Adrenal gland (tissue), 12 donors: ENCODE results near the gene SETD3. TPM values are rescaled to one million over a fixed set of nuclear protein-coding genes. Genes with fewer than 3 reads are reported as not detected.

Experiments
- DNase-seq, 7 donors: peaks; one replicate each; pipeline ENCODE4 v3.0.0-alpha.2; 2019 to 2020
- H3K27ac ChIP-seq, 5 donors: fragments of 200-600 bp; sonication (generic) in 4 of 5; 1 replicate in 3 of 5; 2 replicates in 2 of 5; pipeline versions ENCODE4 v1.5.1 to v1.8.0; 2016 to 2020; ENCODE audit warnings: mild to moderate bottlenecking in 1 of 5
- H3K27me3 ChIP-seq: fragments of 200-600 bp; 2 replicates; pipeline ENCODE4 v1.8.0; 2021
- H3K36me3 ChIP-seq, 2 donors: fragments of 200-600 bp; replicated peaks in 1 of 2; 1 replicate in 1 of 2; 2 replicates in 1 of 2; pipeline versions ENCODE4 v1.5.1 to v1.8.0; 2018 to 2022
- H3K4me1 ChIP-seq, 2 donors: fragments of 200-600 bp; replicated peaks in 1 of 2; 1 replicate in 1 of 2; 2 replicates in 1 of 2; pipeline versions ENCODE4 v1.5.1 to v1.8.0; 2018 to 2021
- H3K4me3 ChIP-seq, 4 donors: fragments of 200-600 bp; sonication (generic) in 3 of 4; one replicate each; pipeline ENCODE4 v1.5.1; 2016 to 2018
- H3K9me3 ChIP-seq, 3 donors: fragments of 200-600 bp; sonication (generic) in 1 of 3; replicated peaks in 1 of 3; 1 replicate in 2 of 3; 2 replicates in 1 of 3; pipeline versions ENCODE4 v1.5.1 to v1.8.0; 2016 to 2021
- POLR2A ChIP-seq, 2 donors: fragments of 450-650 bp; IDR thresholded peaks; one replicate each; pipeline ENCODE4 v1.6.1; 2017; ENCODE audit warnings: antibody characterized with exemption in 2 of 2, mild to moderate bottlenecking in 2 of 2, moderate library complexity in 1 of 2
- WGBS, 4 donors: extraction: QIAGEN DNeasy Blood & Tissue Kit in 2 of 4; methylation state at CpG; one replicate each; pipeline versions ENCODE4 v1.1.5 to v1.1.7; 2013 to 2017; 5-methylcytosine and 5-hydroxymethylcytosine counted together
- intact Hi-C, 2 donors: fragments of 100-400 bp; cut with DNase I; formaldehyde crosslinking; loops; one replicate each; pipeline versions ENCODE4 v1.14.1 to v1.15.0; 2022 to 2023
- polyA plus RNA-seq, 3 donors: library from polyadenylated mRNA; stranded (reverse); fragments of 200-250 nt in 2 of 3; fragments of 350-450 nt in 1 of 3; fragmentation: Illumina TruSeq in 1 of 3; extraction: RNeasy Lipid Tissue Mini Kit (QIAGEN cat#74804) in 1 of 3; gene quantifications; one replicate each; pipeline ENCODE4 v1.2.3, GENCODE V29; 2013 to 2014
- total RNA-seq, 9 donors: library from RNA; depleted of rRNA in 4 of 9; stranded (reverse); fragments of >200 nt in 4 of 9; fragments of 120-200 nt in 1 of 9; fragmentation: NEBNext Ultra II Directional in 1 of 9; extraction: Animal tissue kit (Norgen Biotek cat#: 25700) in 1 of 9; gene quantifications; one replicate each; pipeline versions ENCODE4 v1.1.0 to v1.2.4, GENCODE V29; 2013 to 2023
- TF ChIP-seq, protein P1 (sequence below), 6 experiments: fragments of 450-650 bp in 4 of 6; fragments of 200-600 bp in 2 of 6; sonication (generic) in 1 of 6; IDR thresholded peaks; 1 replicate in 5 of 6; 2 replicates in 1 of 6; pipeline versions ENCODE4 v1.5.1 to v1.8.0; 2016 to 2021; ENCODE audit warnings: antibody characterized with exemption in 6 of 6, mild to moderate bottlenecking in 2 of 6, moderate library complexity in 1 of 6
- donor health status: healthy with polysubstance abuse.
- donor health status: Bipolar disorder and iron deficiency.
- donor health status: DM: yes; HTN: yes; CAD: no.
- donor health status: DM: no; HTN: no; CAD: no.
- donor health status: DM: no; HTN: no; CAD: no.
- donor health status: DM: yes; HTN: yes; CAD: no.

The SETD3 gene
- total and polyA plus RNA-seq, 12 donors, result 23.1 to 58.6 (median 44.3) TPM

DNA sequence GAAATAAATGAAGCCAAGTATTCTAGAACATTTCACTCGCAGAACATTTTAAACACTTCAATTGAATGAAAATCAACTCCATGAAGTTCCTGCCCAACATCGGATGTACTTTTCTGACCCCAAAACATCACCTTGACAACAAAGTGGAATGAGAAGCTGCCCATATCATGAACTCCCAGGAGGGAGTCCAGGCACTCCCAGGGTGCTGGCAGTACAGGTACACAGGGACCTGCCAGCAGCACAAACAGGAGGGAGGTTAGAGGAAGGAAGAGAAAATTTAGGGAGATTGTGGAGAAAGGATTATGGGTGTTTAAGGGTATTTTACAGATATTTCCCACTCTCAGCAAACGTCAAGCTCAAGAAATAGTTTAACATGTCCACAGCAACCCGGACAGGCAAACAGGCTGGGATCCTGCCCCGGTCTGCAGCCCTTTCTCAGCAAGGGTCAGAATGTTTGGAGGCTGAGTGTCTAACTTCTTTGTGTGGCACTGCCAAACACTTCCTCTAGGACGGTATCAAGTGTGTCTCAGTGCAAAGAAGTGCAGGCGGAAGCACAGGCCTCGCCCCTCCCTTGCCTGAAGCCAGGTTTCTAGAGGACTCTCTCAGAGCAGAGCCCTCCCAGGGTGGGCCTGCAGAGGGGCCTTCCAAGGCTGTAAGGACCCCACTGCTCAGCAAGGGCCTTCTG, 72.2 kb downstream of the SETD3 start:
- no peaks in the 10 kb centered on the region for H3K4me1 ChIP-seq
- DNase-seq, result no peak
- intact Hi-C loops, result no loop called here
- H3K36me3 ChIP-seq, result peaks cover 0 to 36% of the 10 kb centered on the region in 2 donors
- no peak overlapping the region for H3K27ac ChIP-seq
- H3K9me3 ChIP-seq, result no peaks in the 10 kb centered on the region
- no peaks in the 10 kb centered on the region for H3K27me3 ChIP-seq
- 91 to 96% (median 92%) methylated on average over 3 to 8 of the region's 8 CpGs for WGBS, 4 donors
- H3K4me3 ChIP-seq, result no peak overlapping the region
- TF ChIP-seq POLR2A (IDR thresholded peaks at IDR 0.05), result no peak
- TF ChIP-seq, protein P1, sequence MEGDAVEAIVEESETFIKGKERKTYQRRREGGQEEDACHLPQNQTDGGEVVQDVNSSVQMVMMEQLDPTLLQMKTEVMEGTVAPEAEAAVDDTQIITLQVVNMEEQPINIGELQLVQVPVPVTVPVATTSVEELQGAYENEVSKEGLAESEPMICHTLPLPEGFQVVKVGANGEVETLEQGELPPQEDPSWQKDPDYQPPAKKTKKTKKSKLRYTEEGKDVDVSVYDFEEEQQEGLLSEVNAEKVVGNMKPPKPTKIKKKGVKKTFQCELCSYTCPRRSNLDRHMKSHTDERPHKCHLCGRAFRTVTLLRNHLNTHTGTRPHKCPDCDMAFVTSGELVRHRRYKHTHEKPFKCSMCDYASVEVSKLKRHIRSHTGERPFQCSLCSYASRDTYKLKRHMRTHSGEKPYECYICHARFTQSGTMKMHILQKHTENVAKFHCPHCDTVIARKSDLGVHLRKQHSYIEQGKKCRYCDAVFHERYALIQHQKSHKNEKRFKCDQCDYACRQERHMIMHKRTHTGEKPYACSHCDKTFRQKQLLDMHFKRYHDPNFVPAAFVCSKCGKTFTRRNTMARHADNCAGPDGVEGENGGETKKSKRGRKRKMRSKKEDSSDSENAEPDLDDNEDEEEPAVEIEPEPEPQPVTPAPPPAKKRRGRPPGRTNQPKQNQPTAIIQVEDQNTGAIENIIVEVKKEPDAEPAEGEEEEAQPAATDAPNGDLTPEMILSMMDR (IDR thresholded peaks at IDR 0.05), result no peak

- TF ChIP-seq, protein P1 (IDR thresholded peaks at IDR 0.05), result no peak
- TF ChIP-seq POLR2A (IDR thresholded peaks at IDR 0.05), result no peak
- Histone ChIP-seq H3K27me3 (no peaks in the 10 kb centered on the region), H3K36me3 (peaks cover 0 to 34% of the 10 kb centered on the region in 2 donors), H3K4me3 (no peak overlapping the region), H3K4me1 (no peaks in the 10 kb centered on the region), H3K27ac (no peak overlapping the region), H3K9me3 (no peaks in the 10 kb centered on the region)
- no peak for DNase-seq
- 87 to 97% (median 92%) methylated on average over 11 of the region's 11 CpGs for WGBS, 4 donors
- intact Hi-C loops, result no loop called here
Observed at GRCh38 chr14:99407416-99407815, 73.2 kb downstream of the SETD3 start.

DNA sequence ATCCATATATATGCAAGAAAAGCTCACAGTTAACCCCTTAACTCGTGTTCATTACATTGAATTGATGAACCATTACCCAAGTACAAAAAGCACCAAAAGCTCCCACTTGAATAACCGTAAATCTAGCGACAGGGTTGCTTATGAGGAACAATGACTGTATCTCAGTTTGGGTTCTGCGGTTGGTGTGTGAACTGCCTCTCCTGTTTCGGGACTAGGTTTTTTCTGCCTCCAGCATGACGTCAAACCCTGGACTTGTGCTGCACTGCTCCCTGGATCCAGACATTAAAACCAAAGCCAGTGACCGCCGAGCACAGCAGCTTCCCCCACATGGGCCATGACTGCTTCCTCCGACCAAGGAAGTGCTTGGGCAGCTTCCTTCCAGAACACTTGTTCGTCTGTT, 77.7 kb downstream of the SETD3 start:
- no peaks in the 10 kb centered on the region for H3K27me3 ChIP-seq
- H3K4me3 ChIP-seq, result no peak overlapping the region
- TF ChIP-seq, protein P1 (IDR thresholded peaks at IDR 0.05), result no peak
- TF ChIP-seq POLR2A (IDR thresholded peaks at IDR 0.05), result no peak
- no peaks in the 10 kb centered on the region for H3K9me3 ChIP-seq
- H3K36me3 ChIP-seq, result peaks cover 0 to 50% of the 10 kb centered on the region in 2 donors
- no peak overlapping the region for H3K27ac ChIP-seq
- WGBS, 4 donors, result 92 to 94% (median 93%) methylated on average over 10 of the region's 10 CpGs
- H3K4me1 ChIP-seq, result no peaks in the 10 kb centered on the region
- intact Hi-C loops, result no loop called here
- DNase-seq, result no peak

GRCh38 chr14:99402285-99402648, 78.4 kb downstream of the SETD3 start:
- Histone ChIP-seq H3K27me3 (no peaks in the 10 kb centered on the region), H3K27ac (no peak overlapping the region), H3K4me3 (no peak overlapping the region), H3K9me3 (no peaks in the 10 kb centered on the region), H3K4me1 (no peaks in the 10 kb centered on the region), H3K36me3 (peaks cover 0 to 55% of the 10 kb centered on the region in 2 donors)
- no peak for TF ChIP-seq POLR2A (IDR thresholded peaks at IDR 0.05)
- TF ChIP-seq, protein P1 (IDR thresholded peaks at IDR 0.05), result no peak
- no peak for DNase-seq
- 89 to 92% (median 91%) methylated on average over 4 of the region's 4 CpGs for WGBS, 4 donors
- intact Hi-C loops, result no loop called here
